ENCODE measurements around the gene CFAP221. TPM values are rescaled to one million over a fixed set of nuclear protein-coding genes. Genes with fewer than 3 reads are reported as not detected.

The CFAP221 gene
- total RNA-seq, 1 donor from 2014 or later, result 33.9 TPM

- no peak for ATAC-seq
- intact Hi-C loops (cut with DNase I), result no loop called here
- Histone ChIP-seq H3K9me3 (peaks cover 33% of the 10 kb centered on the region), H3K4me3 (no peak overlapping the region), H3K4me1 (no peaks in the 10 kb centered on the region), H3K36me3 (no peaks in the 10 kb centered on the region), H3K27ac (no peak overlapping the region), H3K27me3 (ENCODE audit: low read depth) (no peaks in the 10 kb centered on the region)
- TF ChIP-seq CTCF (IDR thresholded peaks at IDR 0.05), result no peak
- no peak for DNase-seq
These were observed 8.0 kb upstream of the CFAP221 start for GRCh38 chr2:119536211-119536610.

- Histone ChIP-seq H3K4me1 (no peaks in the 10 kb centered on the region), H3K9me3 (peaks cover 31% of the 10 kb centered on the region), H3K36me3 (no peaks in the 10 kb centered on the region), H3K4me3 (no peak overlapping the region), H3K27ac (no peak overlapping the region), H3K27me3 (ENCODE audit: low read depth) (no peaks in the 10 kb centered on the region)
- TF ChIP-seq CTCF (IDR thresholded peaks at IDR 0.05), result no peak
- DNase-seq (no peak), ATAC-seq (no peak)
- intact Hi-C loops (cut with DNase I), result no loop called here
These were observed 7.5 kb upstream of the CFAP221 start for GRCh38 chr2:119536707-119537106.

GRCh38 chr2:119537792-119538191 lies 6.5 kb upstream of the CFAP221 start:
- no peak for TF ChIP-seq CTCF (IDR thresholded peaks at IDR 0.05)
- Histone ChIP-seq H3K4me3 (no peak overlapping the region), H3K36me3 (no peaks in the 10 kb centered on the region), H3K9me3 (peaks cover 25% of the 10 kb centered on the region), H3K27me3 (ENCODE audit: low read depth) (no peaks in the 10 kb centered on the region), H3K27ac (no peak overlapping the region), H3K4me1 (no peaks in the 10 kb centered on the region)
- intact Hi-C loops (cut with DNase I), result no loop called here
- DNase-seq, result no peak
- ATAC-seq, result no peak

GRCh38 chr2:119541476-119541875 lies 2.8 kb upstream of the CFAP221 start:
- Histone ChIP-seq H3K4me3 (no peak overlapping the region), H3K9me3 (no peaks in the 10 kb centered on the region), H3K27me3 (ENCODE audit: low read depth) (no peaks in the 10 kb centered on the region), H3K27ac (no peak overlapping the region), H3K36me3 (no peaks in the 10 kb centered on the region), H3K4me1 (peaks cover 15% of the 10 kb centered on the region)
- no peak for DNase-seq
- no peak for TF ChIP-seq CTCF (IDR thresholded peaks at IDR 0.05)
- ATAC-seq, result no peak
- intact Hi-C loops (cut with DNase I), result no loop called here

GRCh38 chr2:119544939-119545475 lies 758 bp downstream of the CFAP221 start:
- H3K36me3 ChIP-seq, result no peaks in the 10 kb centered on the region
- H3K27me3 ChIP-seq (ENCODE audit: low read depth), result no peaks in the 10 kb centered on the region
- H3K27ac ChIP-seq, result peak overlapping the region; percentile 83
- ATAC-seq (peak; percentile 68 to 73), DNase-seq (no peak)
- no peak for TF ChIP-seq CTCF (IDR thresholded peaks at IDR 0.05)
- H3K4me1 ChIP-seq, result peaks cover 25% of the 10 kb centered on the region
- peak overlapping the region; percentile 61 for H3K4me3 ChIP-seq
- no peaks in the 10 kb centered on the region for H3K9me3 ChIP-seq
- intact Hi-C loops (cut with DNase I), result no loop called here

Measured in lower lobe of right lung (tissue), 2 donors.